ENCODE measurements around the gene RTP4. TPM values are rescaled to one million over a fixed set of nuclear protein-coding genes. Genes with fewer than 3 reads are reported as not detected.
A peak's percentile ranks its signal among the peaks of the same experiment; 100 is the strongest.

Gene RTP4
- total RNA-seq, result under 1 TPM in 1 of 2 donors, not detected in 1; 0.63 TPM

GRCh38 chr3:187368251-187369088, at the start of gene RTP4:
TSS of gene RTP4 (plus strand) at chr3:187368385. CDS start at chr3:187368442, 57 bp downstream.
- H3K4me1 ChIP-seq (ENCODE audit: control insufficient read depth in 1 of 2, low read depth in 2 of 2), result peaks cover 6 to 15% of the 10 kb centered on the region in 2 donors
- peak within 1 kb of the TSS; percentile 74 for H3K4me3 ChIP-seq
- no peaks in the 10 kb centered on the region for H3K9me3 ChIP-seq
- DNase-seq (ENCODE audit: low spot score) (no peak), ATAC-seq (ENCODE audit: insufficient number of reproducible peaks, low FRiP score, low read depth) (no peak)
- TF ChIP-seq CTCF (IDR thresholded peaks at IDR 0.05), result no peak
- H3K27ac ChIP-seq, result peak within 1 kb of the TSS; percentile 72 to 76
- no peaks in the 10 kb centered on the region for H3K36me3 ChIP-seq
- H3K27me3 ChIP-seq (replicated peaks; ENCODE audit: insufficient read depth), result no peaks in the 10 kb centered on the region

- Histone ChIP-seq H3K27me3 (replicated peaks; ENCODE audit: insufficient read depth) (no peaks in the 10 kb centered on the region), H3K4me3 (peak overlapping the region; percentile 67), H3K9me3 (no peaks in the 10 kb centered on the region), H3K36me3 (no peaks in the 10 kb centered on the region), H3K27ac (no peak overlapping the region), H3K4me1 (ENCODE audit: control insufficient read depth in 1 of 2, low read depth in 2 of 2) (peaks cover 5 to 10% of the 10 kb centered on the region in 2 donors)
- ATAC-seq (ENCODE audit: insufficient number of reproducible peaks, low FRiP score, low read depth), result peak; percentile 37
- TF ChIP-seq CTCF (IDR thresholded peaks at IDR 0.05), result peak; percentile 90
- peak; percentile 9 for DNase-seq (ENCODE audit: low spot score)
Measured at GRCh38 chr3:187318819-187319616, 49.2 kb upstream of the RTP4 start.

- Histone ChIP-seq H3K4me1 (ENCODE audit: control insufficient read depth in 1 of 2, low read depth in 2 of 2) (peaks cover 5 to 10% of the 10 kb centered on the region in 2 donors), H3K4me3 (peak overlapping the region; percentile 67), H3K27ac (no peak overlapping the region), H3K9me3 (no peaks in the 10 kb centered on the region), H3K27me3 (replicated peaks; ENCODE audit: insufficient read depth) (no peaks in the 10 kb centered on the region), H3K36me3 (no peaks in the 10 kb centered on the region)
- DNase-seq (ENCODE audit: low spot score), result peak; percentile 9
- peak; percentile 95 for TF ChIP-seq CTCF (IDR thresholded peaks at IDR 0.05)
- no peak for ATAC-seq (ENCODE audit: insufficient number of reproducible peaks, low FRiP score, low read depth)
Measured at GRCh38 chr3:187319699-187320302, 48.4 kb upstream of the RTP4 start.

- ATAC-seq (ENCODE audit: insufficient number of reproducible peaks, low FRiP score, low read depth), result no peak
- H3K27me3 ChIP-seq (replicated peaks; ENCODE audit: insufficient read depth), result no peaks in the 10 kb centered on the region
- no peaks in the 10 kb centered on the region for H3K36me3 ChIP-seq
- H3K4me1 ChIP-seq (ENCODE audit: control insufficient read depth in 1 of 2, low read depth in 2 of 2), result peaks cover 5 to 10% of the 10 kb centered on the region in 2 donors
- no peak overlapping the region for H3K4me3 ChIP-seq
- TF ChIP-seq CTCF (IDR thresholded peaks at IDR 0.05), result no peak
- DNase-seq (ENCODE audit: low spot score), result no peak
- no peaks in the 10 kb centered on the region for H3K9me3 ChIP-seq
- H3K27ac ChIP-seq, result no peak overlapping the region
Measured at GRCh38 chr3:187321766-187322165, 46.4 kb upstream of the RTP4 start.

- TF ChIP-seq CTCF (IDR thresholded peaks at IDR 0.05), result no peak
- ATAC-seq (ENCODE audit: insufficient number of reproducible peaks, low FRiP score, low read depth) (no peak), DNase-seq (ENCODE audit: low spot score) (no peak)
- Histone ChIP-seq H3K36me3 (no peaks in the 10 kb centered on the region), H3K4me1 (ENCODE audit: control insufficient read depth in 1 of 2, low read depth in 2 of 2) (peaks cover 5 to 10% of the 10 kb centered on the region in 2 donors), H3K4me3 (no peak overlapping the region), H3K27ac (no peak overlapping the region), H3K9me3 (no peaks in the 10 kb centered on the region), H3K27me3 (replicated peaks; ENCODE audit: insufficient read depth) (no peaks in the 10 kb centered on the region)
Measured at GRCh38 chr3:187322291-187322690, 45.9 kb upstream of the RTP4 start.
